CD4-positive, alpha-beta T cell treated with Interleukin-2 at 100 ng/mL for 4 hours (primary cell): ENCODE data around the gene CEP350.
"Not testable (repeated sequence)": the region's sequence is repeated elsewhere in the genome, so short reads cannot be mapped to it uniquely, and the experiment has no call there.

ENCODE experiments used
- DNase-seq: peaks from one replicate; pipeline ENCODE4 v3.0.0-alpha.2; 2020; ENCODE audit warnings: low spot score

CEP350 gene

DNA sequence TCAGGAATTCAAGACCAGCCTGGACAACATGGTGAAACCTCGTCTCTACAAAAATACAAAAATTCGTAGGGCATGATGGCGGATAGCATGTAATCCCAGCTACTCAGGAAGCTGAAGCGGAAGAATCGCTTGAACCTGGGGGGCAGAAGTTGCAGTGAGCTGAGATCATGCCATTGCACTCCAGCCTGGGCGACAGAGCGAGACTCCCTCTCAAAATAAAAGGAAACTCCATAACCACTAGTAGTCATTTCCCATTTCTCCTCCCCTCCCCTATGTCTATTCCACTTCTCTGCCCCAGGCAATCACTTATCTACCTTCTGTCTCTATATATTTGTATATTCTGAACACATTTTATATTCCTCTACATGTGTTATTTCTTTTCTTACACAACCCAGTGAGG is 4.0 kb upstream of the CEP350 start:
- no peak for DNase-seq

DNA sequence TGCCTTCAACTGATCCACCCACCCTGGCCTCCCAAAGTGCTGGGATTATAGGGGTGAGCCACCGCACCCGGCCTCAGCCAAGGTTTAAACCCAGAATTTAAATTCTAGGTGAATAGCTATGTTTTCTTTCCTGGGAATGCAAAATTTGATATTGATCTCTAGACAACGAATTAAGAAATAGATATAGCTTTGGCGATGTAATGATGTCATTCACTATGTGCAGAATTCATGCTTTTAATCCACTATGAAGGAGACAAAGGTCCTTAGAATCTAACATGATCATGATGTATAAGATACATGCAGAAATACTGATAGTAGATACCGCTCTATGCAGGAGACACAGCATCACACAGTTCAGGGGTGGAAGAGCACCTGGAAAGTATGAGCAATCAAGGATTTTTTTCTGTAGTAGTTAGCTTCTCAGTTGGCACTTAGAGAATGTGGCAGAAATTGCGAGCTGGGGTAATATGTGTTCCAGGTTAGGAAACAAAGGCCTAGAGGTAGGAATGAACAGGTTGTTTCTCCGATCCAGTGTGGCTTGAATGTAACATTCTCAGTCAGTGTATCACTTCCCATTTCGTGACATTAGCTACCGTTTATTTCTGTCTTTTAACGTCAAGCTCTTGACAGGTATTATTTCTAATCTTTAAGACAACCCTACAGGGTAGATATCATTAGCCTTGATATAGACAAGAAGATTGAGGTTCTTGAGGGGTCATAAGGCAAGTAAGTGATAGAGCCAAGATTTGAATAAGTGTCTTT is 3.0 kb upstream of the CEP350 start:
- no peak for DNase-seq

DNA sequence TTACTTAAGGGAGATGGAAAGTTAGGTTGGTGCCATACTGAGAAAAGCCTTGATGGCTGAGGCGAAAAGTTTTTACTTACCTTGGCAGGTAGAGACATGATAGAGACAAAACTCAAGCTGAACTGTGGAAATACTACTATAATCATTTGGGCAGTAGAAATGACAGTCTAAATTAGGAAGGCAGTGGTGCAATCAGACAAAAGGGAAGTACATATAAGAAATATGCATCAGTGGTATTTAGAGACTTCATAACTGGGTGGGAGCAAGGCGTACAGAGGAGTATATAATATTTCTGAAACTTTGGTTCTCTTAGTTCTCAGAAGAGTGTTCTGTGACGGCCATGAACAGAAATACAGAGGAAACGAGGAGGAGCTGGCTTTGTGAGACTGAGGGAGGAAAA is 2.4 kb upstream of the CEP350 start:
- no peak for DNase-seq

DNA sequence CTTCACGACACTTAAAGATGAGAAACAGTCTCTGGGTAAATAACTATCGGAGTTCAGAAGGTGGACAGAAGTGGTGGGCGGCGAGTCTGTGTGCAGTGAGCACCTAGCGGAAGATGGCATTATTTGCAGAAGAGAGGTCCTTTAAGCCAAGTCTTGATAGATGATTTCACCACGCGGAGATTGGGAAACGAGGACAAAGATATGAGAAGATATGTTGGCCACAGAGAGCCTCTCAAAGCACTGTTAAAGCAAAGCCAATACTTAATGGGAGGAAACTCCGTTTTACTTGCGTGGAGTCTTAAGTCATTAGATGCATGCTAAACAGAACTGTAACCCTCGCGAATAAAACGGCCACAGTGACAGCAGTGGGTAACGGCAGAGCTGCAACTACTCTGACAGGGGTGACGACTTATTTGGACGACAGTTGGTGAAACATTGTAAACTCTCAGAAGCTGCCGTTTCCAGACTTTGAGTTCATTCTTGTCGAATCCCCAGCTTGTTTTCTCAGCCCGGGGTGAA is 577 bp upstream of the CEP350 start:
- DNase-seq = peak; percentile 50

DNA sequence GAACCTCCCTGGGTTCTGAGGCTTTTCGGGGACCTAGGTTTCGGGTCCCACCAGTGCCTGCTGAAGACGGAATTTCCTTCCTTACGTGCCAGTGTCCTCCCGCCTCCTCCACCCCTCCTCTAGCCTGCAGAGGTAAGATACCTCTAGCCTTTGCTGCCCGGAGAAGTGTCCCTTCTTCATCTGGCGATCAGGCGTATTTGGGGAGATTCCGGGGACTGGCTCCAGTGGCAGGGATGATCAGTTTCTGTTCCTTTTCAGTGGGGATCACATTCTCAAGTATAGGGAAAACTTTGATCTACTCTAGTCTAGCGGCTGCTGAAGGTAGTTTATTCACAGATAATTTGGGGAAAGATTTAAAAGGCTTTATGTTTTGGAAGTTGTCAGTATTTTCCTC is 674 bp downstream of the CEP350 start:
- no peak for DNase-seq

GRCh38 chr1:179955731-179956130 is 1.1 kb downstream of the CEP350 start:
- no peak for DNase-seq

GRCh38 chr1:179958359-179958758 is 3.7 kb downstream of the CEP350 start:
- DNase-seq = no peak

DNA sequence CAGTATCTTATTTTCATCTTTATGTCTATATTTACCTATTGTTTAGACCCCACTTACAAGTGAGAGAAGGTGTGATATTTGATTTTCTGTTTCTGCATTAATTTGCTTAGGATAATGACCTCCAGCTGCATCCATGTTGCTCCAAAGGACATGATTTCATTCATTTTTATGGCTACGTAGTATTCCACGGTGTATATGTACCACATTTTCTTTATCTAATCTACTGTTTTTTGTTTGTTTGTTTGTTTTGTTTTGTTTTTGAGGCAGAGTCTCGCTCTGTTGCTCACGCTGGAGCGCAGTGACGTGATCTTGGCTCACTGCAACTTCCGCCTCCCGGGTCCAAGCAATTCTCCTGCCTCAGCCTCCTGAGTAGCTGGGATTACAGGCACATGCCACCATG is 7.6 kb downstream of the CEP350 start:
- not testable (repeated sequence) for DNase-seq

GRCh38 chr1:179966551-179966950 is 11.9 kb downstream of the CEP350 start:
- no peak for DNase-seq

DNA sequence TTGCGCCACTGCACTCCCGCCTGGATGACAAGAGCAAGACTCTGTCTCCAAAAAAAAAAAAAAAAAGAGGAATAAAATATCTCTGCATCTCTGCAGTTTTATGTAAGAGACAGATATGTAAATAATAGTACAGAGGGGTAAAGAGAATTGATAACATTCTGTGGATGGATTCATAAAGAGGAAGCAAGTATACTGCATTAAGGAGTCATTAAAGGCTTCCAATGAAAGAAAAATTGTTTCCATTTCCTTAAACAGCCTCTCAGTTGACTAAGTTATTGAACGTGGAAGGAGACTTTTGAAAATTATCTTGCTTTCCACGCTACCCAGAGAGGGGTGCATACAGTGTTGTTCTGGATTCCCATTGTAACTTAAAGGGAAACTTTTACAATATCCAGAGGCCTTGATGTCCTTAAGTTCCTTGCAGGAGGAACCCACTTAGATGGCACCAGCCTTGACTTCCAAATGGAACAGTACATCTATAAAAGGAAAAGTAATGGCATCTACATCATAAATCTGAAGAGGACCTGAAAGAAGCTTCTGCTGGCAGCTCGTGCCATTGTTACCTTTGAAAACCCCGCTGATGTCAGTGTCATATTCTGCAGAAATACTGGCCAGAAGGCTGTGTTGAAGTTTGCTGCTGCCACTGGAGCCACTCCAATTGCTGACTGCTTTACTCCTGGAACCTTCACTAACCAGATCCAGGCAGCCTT is 13.8 kb downstream of the CEP350 start:
- no peak for DNase-seq

DNA sequence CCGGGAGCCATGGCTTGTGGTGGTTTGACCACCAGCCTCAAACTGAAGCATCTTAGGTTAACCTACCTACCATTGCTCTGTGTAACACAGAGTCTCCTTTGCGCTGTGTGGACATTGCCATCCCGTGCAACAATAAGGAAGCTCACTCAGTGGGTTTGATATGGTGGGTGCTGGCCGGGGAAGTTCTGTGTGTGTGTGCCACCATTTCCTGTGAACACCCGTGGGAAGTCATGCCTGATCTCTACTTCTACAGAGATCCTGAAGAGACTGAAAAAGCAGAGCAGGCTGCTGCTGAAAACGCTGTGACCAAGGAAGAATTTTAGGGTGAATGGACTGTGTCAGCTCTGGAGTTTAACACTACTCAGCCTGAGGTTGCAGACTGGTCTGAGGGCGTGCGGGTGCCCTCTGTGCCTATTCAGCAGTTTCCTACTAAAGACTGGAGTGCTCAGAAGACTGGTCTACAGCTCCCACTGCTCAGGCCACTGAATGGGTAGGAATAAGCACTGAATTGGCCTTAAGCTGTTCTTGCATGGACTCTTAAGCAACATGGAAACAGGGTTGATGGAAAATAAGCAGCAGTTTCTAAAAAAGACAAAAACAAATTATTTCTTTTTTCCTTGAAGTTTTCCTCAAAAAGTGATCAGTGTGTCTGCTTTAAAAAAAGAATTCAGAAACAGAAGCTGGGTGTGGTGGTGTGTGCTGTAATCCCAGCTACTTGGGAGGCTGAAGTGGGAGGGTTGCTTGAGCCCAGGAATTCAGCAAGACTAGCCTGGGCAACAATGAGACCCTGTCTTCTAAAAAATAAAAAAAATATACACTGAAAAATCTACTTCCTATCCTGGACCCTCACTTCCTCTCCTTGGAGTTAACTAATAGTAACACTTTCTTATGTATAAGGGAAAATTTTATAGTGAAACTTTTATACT is 14.6 kb downstream of the CEP350 start:
- no peak for DNase-seq

DNA sequence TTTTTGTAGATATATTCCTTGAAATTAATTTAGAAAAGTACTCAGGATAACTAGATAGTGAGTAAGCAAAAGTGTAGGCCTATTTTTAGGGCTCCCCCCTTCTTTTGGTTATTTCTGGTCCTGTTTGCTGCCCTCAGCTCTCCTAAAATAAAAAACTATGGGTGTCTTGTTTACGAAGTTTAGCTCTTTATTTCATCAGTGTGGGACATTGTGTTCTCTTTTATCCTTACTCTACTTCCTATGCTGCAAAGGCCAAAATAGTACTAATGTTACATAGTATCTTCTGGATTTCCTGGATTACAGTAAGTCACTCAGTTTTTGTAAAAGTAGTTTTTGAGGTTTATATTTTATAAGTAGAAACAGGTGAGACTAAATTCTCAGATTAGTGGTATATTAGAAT is 15.4 kb downstream of the CEP350 start:
- no peak for DNase-seq

DNA sequence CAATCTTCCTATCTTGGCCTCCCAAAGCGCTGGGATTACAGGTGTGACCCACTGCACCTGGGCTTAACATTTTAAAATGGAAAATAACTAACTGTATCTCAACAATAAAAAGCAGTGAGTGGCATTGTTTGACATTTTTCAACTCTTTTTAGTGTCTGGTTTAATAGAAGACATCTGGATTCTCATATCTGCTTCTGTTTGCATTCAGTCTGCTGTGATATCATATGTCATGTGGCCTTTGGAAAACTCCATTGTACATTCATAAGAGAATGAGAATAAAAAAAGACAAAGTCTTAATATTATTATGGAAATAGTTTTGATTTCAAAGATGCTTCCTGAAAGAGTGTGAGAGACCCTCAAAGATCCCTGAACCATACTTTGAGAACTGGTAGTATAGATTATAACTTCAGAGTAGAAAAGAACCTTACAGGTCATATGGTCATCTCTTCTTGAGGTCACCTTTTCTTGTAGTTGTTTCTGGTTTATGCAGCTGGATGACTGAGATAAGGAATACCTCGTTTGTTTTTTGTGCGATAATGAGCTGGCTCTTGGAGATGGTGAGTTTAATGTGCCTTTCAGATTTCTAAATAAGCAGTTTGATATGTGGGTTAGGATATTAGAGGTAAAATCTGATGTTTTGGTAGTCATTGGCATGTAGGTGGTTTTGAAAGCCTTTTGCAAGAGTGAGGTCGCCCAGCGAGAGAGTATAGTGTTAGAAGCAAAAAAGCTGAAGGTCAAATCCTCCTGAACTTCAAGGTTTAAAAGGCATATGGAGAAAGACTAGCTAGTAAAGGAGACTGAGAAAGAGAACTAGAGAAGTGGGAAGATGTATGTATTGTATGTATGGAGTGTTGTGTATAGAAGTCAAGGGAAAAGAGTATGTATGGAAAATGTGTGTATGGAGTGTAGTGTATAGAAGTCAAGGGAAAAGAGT is 17.2 kb downstream of the CEP350 start:
- DNase-seq = no peak

GRCh38 chr1:179973198-179974110 is 18.8 kb downstream of the CEP350 start:
- DNase-seq = no peak

- DNase-seq = no peak
Measured at GRCh38 chr1:179976970-179977651, 22.5 kb downstream of the CEP350 start.

GRCh38 chr1:179978199-179979079 is 23.8 kb downstream of the CEP350 start:
- no peak for DNase-seq

GRCh38 chr1:179984101-179984500 is 29.5 kb downstream of the CEP350 start:
- no peak for DNase-seq

- no peak for DNase-seq
Measured at GRCh38 chr1:179984942-179985341, 30.3 kb downstream of the CEP350 start.

DNA sequence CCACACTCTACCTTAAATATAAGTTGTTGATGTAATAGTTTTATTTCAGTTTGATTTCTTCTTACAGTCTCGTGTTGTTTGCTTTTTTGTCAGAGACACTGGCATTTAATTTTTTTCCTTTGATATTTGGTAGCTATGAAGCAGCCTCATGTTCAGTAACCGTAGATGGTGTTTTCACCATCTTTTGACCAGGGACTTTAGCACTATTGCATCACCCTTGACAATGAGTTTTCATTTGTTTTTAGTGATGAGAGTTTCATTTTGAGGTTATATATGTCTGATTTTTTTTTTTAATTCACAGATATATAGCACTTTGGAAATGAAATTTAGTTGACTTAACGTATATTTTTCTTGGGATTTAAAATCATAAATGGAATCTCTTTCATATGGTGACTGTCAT is 36.2 kb downstream of the CEP350 start:
- no peak for DNase-seq
